MM.1S (cell line): ENCODE measurements around the gene TTC34.

Experiments used
- EZH2 ChIP-seq: fragments of 300-600 bp; sonication (generic); optimal IDR thresholded peaks from 2 replicates; pipeline ENCODE3; 2017; ENCODE audit warnings: low read depth, mild to moderate bottlenecking, antibody characterized with exemption, low read length, mixed read lengths
- EZH2phosphoT487 ChIP-seq: fragments of 300-600 bp; sonication (generic); IDR thresholded peaks from 2 replicates; pipeline ENCODE4 v1.6.1; 2018; ENCODE audit warnings: antibody characterized with exemption, low read length
- TF ChIP-seq, protein P1 (sequence below): fragments of 300-600 bp; sonication (generic); IDR thresholded peaks from 2 replicates; pipeline ENCODE4 v1.5.1; 2016; ENCODE audit warnings: antibody characterized with exemption, low read length, mixed read lengths

DNA sequence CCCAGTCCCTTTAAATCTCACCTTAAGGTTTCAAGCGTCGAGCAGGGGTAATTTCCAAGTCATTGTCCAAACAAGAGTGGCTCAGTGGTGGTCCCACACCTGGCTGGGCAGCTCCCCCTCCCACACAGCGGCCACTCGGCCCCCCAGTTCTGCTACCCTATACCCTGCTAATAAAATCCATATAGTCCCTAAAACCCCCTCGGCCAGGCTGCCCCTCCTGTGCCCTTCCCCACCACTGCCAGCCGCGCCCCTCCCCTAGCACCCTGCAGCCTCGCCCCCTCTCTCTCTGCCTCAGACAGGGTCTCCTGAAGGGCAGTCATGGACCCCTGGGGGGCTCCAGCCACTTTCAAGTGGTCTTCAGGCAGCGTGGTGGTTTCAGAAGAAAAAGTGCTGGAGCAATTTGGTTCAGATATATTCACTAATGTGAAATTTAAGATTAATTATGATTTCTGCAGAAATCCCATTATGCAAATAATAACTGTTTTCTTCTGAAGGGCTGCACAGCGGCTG, 34.2 kb upstream of the TTC34 start:
- TF ChIP-seq, protein P1, sequence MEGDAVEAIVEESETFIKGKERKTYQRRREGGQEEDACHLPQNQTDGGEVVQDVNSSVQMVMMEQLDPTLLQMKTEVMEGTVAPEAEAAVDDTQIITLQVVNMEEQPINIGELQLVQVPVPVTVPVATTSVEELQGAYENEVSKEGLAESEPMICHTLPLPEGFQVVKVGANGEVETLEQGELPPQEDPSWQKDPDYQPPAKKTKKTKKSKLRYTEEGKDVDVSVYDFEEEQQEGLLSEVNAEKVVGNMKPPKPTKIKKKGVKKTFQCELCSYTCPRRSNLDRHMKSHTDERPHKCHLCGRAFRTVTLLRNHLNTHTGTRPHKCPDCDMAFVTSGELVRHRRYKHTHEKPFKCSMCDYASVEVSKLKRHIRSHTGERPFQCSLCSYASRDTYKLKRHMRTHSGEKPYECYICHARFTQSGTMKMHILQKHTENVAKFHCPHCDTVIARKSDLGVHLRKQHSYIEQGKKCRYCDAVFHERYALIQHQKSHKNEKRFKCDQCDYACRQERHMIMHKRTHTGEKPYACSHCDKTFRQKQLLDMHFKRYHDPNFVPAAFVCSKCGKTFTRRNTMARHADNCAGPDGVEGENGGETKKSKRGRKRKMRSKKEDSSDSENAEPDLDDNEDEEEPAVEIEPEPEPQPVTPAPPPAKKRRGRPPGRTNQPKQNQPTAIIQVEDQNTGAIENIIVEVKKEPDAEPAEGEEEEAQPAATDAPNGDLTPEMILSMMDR = no peak
- no peak for TF ChIP-seq EZH2
- no peak for TF ChIP-seq EZH2phosphoT487
